ENCODE results near the gene PDE6D. TPM values are rescaled to one million over a fixed set of nuclear protein-coding genes. Genes with fewer than 3 reads are reported as not detected.

PDE6D gene
- total and polyA plus RNA-seq, 2 experiments from 2014 or later: 35.2 to 55.6 TPM

DNA sequence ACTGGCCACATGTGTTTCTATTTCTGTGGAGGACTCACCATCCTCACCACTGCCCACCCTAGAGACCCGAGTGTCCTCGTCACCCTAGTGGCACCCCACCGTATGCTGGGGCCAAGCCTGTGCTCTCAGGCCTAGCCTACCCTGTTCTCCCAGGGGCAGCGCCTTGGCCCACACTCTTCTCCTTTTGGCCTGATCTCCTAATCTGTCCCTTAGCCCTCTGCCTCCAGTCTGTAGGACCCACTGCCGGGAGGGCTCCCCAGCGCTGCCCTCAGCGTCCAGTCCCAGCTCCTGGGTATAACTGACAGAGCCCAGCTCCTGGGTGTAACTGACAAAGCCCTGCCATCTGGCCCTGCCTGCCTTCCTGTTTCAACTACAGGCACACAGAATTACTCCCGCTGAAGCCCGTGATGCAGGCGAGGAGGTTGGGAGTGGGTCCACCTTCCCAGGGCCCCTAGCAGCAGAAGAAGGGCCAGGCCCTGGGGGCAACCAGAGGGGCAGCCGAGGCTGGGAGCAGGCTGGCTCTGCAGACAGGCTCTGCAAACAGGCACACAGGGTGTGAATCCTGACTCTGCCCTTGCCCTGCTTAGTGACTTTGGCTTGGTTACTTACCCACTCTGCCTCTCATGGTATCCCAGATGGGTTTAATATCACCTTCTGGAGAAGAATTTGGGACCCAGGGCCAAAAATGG, 98.3 kb downstream of the PDE6D start:
- H3K9me2 ChIP-seq (ENCODE audit: insufficient read depth): no peaks in the 10 kb centered on the region
- TF ChIP-seq ZNF114 (CRISPR knock-in tag; IDR thresholded peaks at IDR 0.05) (no peak), EZH2 (IDR thresholded peaks at IDR 0.05; ENCODE audit: low read depth, unreplicated experiment) (no peak), POLR2AphosphoS5 (IDR thresholded peaks at IDR 0.05; ENCODE audit: low read depth) (no peak), CREB1 (CRISPR knock-in tag; IDR thresholded peaks at IDR 0.05; ENCODE audit: low read depth) (no peak), EZH2phosphoT487 (IDR thresholded peaks at IDR 0.05; ENCODE audit: unreplicated experiment) (no peak), STAT1 (IDR thresholded peaks at IDR 0.05; ENCODE audit: unreplicated experiment) (no peak), ZNF331 (CRISPR knock-in tag; IDR thresholded peaks at IDR 0.05; ENCODE audit: low read depth) (no peak)
- TF ChIP-seq, protein P1, sequence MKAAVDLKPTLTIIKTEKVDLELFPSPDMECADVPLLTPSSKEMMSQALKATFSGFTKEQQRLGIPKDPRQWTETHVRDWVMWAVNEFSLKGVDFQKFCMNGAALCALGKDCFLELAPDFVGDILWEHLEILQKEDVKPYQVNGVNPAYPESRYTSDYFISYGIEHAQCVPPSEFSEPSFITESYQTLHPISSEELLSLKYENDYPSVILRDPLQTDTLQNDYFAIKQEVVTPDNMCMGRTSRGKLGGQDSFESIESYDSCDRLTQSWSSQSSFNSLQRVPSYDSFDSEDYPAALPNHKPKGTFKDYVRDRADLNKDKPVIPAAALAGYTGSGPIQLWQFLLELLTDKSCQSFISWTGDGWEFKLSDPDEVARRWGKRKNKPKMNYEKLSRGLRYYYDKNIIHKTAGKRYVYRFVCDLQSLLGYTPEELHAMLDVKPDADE (IDR thresholded peaks at IDR 0.05): no peak
- TF ChIP-seq, protein P2, sequence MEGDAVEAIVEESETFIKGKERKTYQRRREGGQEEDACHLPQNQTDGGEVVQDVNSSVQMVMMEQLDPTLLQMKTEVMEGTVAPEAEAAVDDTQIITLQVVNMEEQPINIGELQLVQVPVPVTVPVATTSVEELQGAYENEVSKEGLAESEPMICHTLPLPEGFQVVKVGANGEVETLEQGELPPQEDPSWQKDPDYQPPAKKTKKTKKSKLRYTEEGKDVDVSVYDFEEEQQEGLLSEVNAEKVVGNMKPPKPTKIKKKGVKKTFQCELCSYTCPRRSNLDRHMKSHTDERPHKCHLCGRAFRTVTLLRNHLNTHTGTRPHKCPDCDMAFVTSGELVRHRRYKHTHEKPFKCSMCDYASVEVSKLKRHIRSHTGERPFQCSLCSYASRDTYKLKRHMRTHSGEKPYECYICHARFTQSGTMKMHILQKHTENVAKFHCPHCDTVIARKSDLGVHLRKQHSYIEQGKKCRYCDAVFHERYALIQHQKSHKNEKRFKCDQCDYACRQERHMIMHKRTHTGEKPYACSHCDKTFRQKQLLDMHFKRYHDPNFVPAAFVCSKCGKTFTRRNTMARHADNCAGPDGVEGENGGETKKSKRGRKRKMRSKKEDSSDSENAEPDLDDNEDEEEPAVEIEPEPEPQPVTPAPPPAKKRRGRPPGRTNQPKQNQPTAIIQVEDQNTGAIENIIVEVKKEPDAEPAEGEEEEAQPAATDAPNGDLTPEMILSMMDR (conservative IDR thresholded peaks at IDR 0.05; ENCODE audit: low read depth in 2 of 2): no peak
- TF ChIP-seq, protein P3, sequence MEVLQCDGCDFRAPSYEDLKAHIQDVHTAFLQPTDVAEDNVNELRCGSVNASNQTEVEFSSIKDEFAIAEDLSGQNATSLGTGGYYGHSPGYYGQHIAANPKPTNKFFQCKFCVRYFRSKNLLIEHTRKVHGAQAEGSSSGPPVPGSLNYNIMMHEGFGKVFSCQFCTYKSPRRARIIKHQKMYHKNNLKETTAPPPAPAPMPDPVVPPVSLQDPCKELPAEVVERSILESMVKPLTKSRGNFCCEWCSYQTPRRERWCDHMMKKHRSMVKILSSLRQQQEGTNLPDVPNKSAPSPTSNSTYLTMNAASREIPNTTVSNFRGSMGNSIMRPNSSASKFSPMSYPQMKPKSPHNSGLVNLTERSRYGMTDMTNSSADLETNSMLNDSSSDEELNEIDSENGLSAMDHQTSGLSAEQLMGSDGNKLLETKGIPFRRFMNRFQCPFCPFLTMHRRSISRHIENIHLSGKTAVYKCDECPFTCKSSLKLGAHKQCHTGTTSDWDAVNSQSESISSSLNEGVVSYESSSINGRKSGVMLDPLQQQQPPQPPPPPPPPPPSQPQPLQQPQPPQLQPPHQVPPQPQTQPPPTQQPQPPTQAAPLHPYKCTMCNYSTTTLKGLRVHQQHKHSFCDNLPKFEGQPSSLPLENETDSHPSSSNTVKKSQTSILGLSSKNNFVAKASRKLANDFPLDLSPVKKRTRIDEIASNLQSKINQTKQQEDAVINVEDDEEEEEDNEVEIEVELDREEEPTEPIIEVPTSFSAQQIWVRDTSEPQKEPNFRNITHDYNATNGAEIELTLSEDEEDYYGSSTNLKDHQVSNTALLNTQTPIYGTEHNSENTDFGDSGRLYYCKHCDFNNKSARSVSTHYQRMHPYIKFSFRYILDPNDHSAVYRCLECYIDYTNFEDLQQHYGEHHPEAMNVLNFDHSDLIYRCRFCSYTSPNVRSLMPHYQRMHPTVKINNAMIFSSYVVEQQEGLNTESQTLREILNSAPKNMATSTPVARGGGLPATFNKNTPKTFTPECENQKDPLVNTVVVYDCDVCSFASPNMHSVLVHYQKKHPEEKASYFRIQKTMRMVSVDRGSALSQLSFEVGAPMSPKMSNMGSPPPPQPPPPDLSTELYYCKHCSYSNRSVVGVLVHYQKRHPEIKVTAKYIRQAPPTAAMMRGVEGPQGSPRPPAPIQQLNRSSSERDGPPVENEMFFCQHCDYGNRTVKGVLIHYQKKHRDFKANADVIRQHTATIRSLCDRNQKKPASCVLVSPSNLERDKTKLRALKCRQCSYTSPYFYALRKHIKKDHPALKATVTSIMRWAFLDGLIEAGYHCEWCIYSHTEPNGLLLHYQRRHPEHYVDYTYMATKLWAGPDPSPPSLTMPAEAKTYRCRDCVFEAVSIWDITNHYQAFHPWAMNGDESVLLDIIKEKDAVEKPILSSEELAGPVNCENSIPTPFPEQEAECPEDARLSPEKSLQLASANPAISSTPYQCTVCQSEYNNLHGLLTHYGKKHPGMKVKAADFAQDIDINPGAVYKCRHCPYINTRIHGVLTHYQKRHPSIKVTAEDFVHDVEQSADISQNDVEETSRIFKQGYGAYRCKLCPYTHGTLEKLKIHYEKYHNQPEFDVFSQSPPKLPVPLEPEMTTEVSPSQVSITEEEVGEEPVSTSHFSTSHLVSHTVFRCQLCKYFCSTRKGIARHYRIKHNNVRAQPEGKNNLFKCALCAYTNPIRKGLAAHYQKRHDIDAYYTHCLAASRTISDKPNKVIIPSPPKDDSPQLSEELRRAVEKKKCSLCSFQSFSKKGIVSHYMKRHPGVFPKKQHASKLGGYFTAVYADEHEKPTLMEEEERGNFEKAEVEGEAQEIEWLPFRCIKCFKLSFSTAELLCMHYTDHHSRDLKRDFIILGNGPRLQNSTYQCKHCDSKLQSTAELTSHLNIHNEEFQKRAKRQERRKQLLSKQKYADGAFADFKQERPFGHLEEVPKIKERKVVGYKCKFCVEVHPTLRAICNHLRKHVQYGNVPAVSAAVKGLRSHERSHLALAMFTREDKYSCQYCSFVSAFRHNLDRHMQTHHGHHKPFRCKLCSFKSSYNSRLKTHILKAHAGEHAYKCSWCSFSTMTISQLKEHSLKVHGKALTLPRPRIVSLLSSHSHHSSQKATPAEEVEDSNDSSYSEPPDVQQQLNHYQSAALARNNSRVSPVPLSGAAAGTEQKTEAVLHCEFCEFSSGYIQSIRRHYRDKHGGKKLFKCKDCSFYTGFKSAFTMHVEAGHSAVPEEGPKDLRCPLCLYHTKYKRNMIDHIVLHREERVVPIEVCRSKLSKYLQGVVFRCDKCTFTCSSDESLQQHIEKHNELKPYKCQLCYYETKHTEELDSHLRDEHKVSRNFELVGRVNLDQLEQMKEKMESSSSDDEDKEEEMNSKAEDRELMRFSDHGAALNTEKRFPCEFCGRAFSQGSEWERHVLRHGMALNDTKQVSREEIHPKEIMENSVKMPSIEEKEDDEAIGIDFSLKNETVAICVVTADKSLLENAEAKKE (CRISPR knock-in tag; IDR thresholded peaks at IDR 0.05): no peak
- H3K27ac Mint-ChIP-seq: peak overlapping the region; percentile 99
- DNase-seq (ENCODE audit: low spot score) (no peak), ATAC-seq (no peak)
- H3K4me1 ChIP-seq (ENCODE audit: insufficient read depth): peaks cover 45% of the 10 kb centered on the region
- no peak overlapping the region for H3K4me3 ChIP-seq
- H3K27me3 ChIP-seq (ENCODE audit: insufficient read depth): no peaks in the 10 kb centered on the region
- no peak overlapping the region for H3K27ac ChIP-seq (ENCODE audit: low read depth)
- H3K36me3 ChIP-seq (ENCODE audit: insufficient read depth): no peaks in the 10 kb centered on the region
- H3K9me3 Mint-ChIP-seq: no peaks in the 10 kb centered on the region
- H4K20me1 ChIP-seq (replicated peaks; ENCODE audit: insufficient read depth): no peaks in the 10 kb centered on the region
- H3K79me2 ChIP-seq (replicated peaks; ENCODE audit: insufficient read depth): no peaks in the 10 kb centered on the region; the same call in 1 of the 2 replicates
- H3K27me3 Mint-ChIP-seq (ENCODE audit: insufficient read depth, low read depth, poor library complexity): peaks cover 37% of the 10 kb centered on the region
- H3K4me1 Mint-ChIP-seq: peaks cover 44% of the 10 kb centered on the region
- H2AFZ ChIP-seq: no peak overlapping the region
- H3K4me2 ChIP-seq: peak overlapping the region; percentile 92; the same call in 1 of the 2 replicates
- no peaks in the 10 kb centered on the region; the same call in 2 of the 3 replicates for H3K36me3 Mint-ChIP-seq (ENCODE audit: low read depth)
- H3F3A ChIP-seq (replicated peaks; ENCODE audit: low read depth): peaks cover 37% of the 10 kb centered on the region
- peak overlapping the region; percentile 85 for H3K4me3 Mint-ChIP-seq

All from GM23338 (cell line).